Motor neuron (in vitro differentiated cells): ENCODE measurements around the gene ZBTB4. TPM values are rescaled to one million over a fixed set of nuclear protein-coding genes. Genes with fewer than 3 reads are reported as not detected.

Experiments
- ATAC-seq, 8 experiments: fragments of 200-7000 bp; cut with Tn5 transposase; replicated peaks in 6 of 8; 2 replicates each; pipeline ENCODE4 v1.8.0; 2021; ENCODE audit warnings: mild to moderate bottlenecking in 8 of 8, moderate library complexity in 8 of 8
- H3K27ac ChIP-seq, 2 donors: fragments of 250-450 bp; sonication (Bioruptor Pico); 2 replicates each; pipeline ENCODE4 v1.9.0; 2021; ENCODE audit warnings: antibody characterized with exemption in 2 of 2, mild to moderate bottlenecking in 2 of 2, moderate library complexity in 1 of 2
- H3K4me1 ChIP-seq, 2 donors: fragments of 250-450 bp; sonication (Bioruptor Pico); replicated peaks in 1 of 2; 2 replicates each; pipeline ENCODE4 v1.6.1; 2021; ENCODE audit warnings: antibody characterized with exemption in 2 of 2, mild to moderate bottlenecking in 2 of 2, moderate library complexity in 1 of 2
- H3K4me3 ChIP-seq, 5 donors: fragments of 250-450 bp; sonication (Bioruptor Pico); 2 replicates each; pipeline ENCODE4 v1.9.0; 2021; ENCODE audit warnings: antibody characterized with exemption in 5 of 5, mild to moderate bottlenecking in 5 of 5, moderate library complexity in 4 of 5
- WGBS, 10 experiments: fragments of 450-650 bp; shearing (Covaris generic); methylation state at CpG; one replicate each; pipeline ENCODE4 v1.0.0; 2022; 5-methylcytosine and 5-hydroxymethylcytosine counted together
- in situ Hi-C, 9 experiments: fragments of 400-800 bp; cut with MboI; loops; one replicate each; pipeline ENCODE4 v1.15.0; 2021; ENCODE audit warnings: low sequenced_read_pairs in 9 of 9, low pct_unique_long_range_greater_than_20kb in 2 of 9; ENCODE audit not compliant: unreplicated experiment in 9 of 9
- total RNA-seq, 8 experiments: library from RNA; unstranded; fragments of 300-600 nt; gene quantifications; 2 replicates each; pipeline versions ENCODE4 v1.2.3 to v1.2.4, GENCODE V29; 2022

Gene ZBTB4
- total RNA-seq, 8 experiments from 2014 or later, result 9.8 to 36.2 (median 13.4) TPM

GRCh38 chr17:7428557-7428956 lies 50.9 kb downstream of the ZBTB4 start, which contains the start of gene SPEM3:
Gene SPEM3, plus strand, starts transcription at chr17:7428857. Its CDS starts 46 bp downstream, at chr17:7428903.
- 17 to 67% (median 46%) methylated on average over 1 to 3 of the region's 5 CpGs; no CpG with 5 or more reads in 2 of the 10 experiments for WGBS, 10 experiments
- in situ Hi-C loops, result no loop called here

DNA sequence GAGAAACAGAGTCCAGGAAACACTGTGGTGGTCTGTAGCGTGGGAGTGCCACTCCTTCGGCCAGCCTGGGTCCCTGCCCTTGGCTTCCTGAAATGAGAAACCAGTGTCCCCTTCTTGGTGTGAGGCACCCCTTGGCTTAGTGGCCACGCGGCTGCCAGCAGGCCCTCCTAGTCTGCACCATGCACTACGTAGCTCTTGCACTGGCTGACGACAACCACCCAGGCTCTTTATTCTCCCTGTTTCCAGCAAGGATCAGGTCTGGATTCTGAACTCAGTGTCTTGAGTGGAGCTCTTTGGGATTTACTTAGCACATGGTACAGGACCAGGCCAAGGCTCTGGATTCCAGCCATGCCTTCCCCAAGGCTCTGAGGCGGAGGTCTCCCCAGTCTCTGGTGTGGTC lies 51.9 kb downstream of the ZBTB4 start:
- no peak overlapping the region for H3K27ac ChIP-seq
- no peak for ATAC-seq
- in situ Hi-C loops, result no loop called here
- WGBS, 10 experiments, result 60 to 100% (median 81%) methylated on average over 1 to 3 of the region's 7 CpGs; no CpG with 5 or more reads in 6 of the 10 experiments
- peaks cover 0 to 5% of the 10 kb centered on the region in 2 donors for H3K4me1 ChIP-seq
- no peak overlapping the region for H3K4me3 ChIP-seq

More at GRCh38 chr17:7428557-7428956, 50.9 kb downstream of the ZBTB4 start, which contains the start of gene SPEM3:
- Histone ChIP-seq H3K27ac (no peak within 1 kb of the TSS), H3K4me3 (no peak within 1 kb of the TSS), H3K4me1 (peaks cover 0 to 4% of the 10 kb centered on the region in 2 donors)
- no peak for ATAC-seq

GRCh38 chr17:7426896-7427489 lies 52.4 kb downstream of the ZBTB4 start:
- Histone ChIP-seq H3K4me3 (no peak overlapping the region), H3K4me1 (peaks cover 0 to 5% of the 10 kb centered on the region in 2 donors), H3K27ac (no peak overlapping the region)
- peak in 3 of 8 experiments; percentile 9 to 13 (median 12) for ATAC-seq
- 30 to 97% (median 89%) methylated on average over 1 to 5 of the region's 29 CpGs; no CpG with 5 or more reads in 5 of the 10 experiments for WGBS, 10 experiments
- in situ Hi-C loops, result no loop called here

DNA sequence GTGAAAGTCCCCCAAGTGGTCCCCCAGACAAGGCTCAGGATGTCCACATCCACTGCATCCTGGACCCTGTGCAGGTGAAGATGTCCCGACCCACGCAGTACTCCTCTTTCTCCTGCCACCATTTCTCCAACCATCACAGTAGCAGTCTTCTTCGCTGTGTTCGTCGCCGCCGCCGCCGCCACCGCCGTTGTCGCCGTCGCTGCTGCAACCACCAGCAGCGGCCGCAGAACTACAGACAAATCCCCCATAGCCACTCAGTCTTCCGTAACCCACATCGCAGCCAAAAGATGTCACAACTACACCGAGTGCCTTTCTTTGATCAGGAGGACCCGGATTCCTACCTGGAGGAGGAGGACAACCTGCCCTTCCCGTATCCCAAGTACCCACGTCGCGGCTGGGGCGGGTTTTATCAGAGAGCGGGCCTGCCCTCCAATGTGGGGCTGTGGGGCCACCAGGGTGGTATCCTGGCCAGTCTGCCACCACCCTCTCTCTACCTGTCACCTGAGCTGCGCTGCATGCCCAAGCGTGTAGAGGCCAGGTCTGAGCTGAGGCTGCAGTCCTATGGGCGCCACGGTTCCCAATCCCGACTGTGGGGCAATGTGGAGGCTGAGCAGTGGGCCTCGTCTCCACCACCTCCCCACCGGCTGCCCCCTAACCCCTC lies 53.1 kb downstream of the ZBTB4 start:
- Histone ChIP-seq H3K4me3 (no peak overlapping the region), H3K27ac (no peak overlapping the region), H3K4me1 (peaks cover 0 to 5% of the 10 kb centered on the region in 2 donors)
- WGBS, 10 experiments, result 86 to 100% (median 93%) methylated on average over 6 to 16 of the region's 33 CpGs; no CpG with 5 or more reads in 6 of the 10 experiments
- in situ Hi-C loops, result no loop called here
- peak in 2 of 8 experiments; percentile 11 to 12 for ATAC-seq

DNA sequence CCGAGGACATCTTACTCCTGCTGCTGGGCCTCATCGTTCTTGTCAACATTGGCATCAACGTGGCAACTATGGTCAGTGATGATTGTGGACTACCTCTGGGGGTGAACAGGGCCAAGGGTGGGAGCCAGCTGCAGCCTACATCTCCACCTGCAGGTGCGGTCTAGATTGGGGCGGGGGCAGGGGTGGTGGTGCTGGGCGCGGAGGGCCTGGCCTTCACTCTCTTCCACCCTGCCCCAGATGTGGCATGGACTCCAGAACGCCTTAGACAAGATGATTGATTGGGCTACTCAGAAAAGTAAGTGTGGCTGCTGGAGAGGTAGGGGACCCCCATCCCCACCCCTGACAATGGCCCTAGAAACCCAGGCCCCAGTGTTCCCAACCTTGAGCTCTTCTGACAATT lies 53.7 kb downstream of the ZBTB4 start:
- Histone ChIP-seq H3K4me1 (peaks cover under 1 to 10% of the 10 kb centered on the region in 2 donors), H3K4me3 (no peak overlapping the region), H3K27ac (no peak overlapping the region)
- in situ Hi-C loops, result no loop called here
- ATAC-seq, result no peak
- 80 to 100% (median 100%) methylated on average over 1 to 2 of the region's 8 CpGs; no CpG with 5 or more reads in 7 of the 10 experiments for whole genome bisulfite sequencing, 10 experiments

DNA sequence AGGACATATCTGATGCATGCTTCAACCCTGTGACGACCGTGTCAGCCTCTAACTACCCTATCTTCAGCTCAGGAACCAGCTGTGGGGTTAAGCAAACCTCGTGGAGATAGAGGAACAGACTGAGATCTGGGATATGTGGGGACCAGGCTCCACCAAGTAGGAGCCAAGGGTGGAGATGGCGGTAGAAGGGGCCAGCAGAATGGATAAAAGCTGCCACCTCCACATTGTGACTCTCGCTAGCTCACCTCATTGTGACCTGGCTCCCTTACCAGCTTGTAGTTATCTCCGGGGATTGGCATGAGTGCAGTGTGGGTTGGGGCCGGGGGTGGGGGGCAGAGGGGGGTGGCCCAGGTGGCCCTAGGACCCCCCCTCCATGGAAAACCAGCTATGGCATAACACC lies 54.1 kb downstream of the ZBTB4 start, which contains the start of gene SPEM2:
TSS of gene SPEM2 (plus strand) at position 301 of the 400 bp plus-strand sequence. CDS start at position 374, 73 bp downstream.
- peaks cover 5 to 14% of the 10 kb centered on the region in 2 donors for H3K4me1 ChIP-seq
- H3K4me3 ChIP-seq, result no peak within 1 kb of the TSS
- in situ Hi-C loops, result no loop called here
- no peak for ATAC-seq
- WGBS, 10 experiments, result 73 to 100% (median 88%) methylated on average over 2 to 3 of the region's 7 CpGs; no CpG with 5 or more reads in 6 of the 10 experiments
- H3K27ac ChIP-seq, result no peak within 1 kb of the TSS

DNA sequence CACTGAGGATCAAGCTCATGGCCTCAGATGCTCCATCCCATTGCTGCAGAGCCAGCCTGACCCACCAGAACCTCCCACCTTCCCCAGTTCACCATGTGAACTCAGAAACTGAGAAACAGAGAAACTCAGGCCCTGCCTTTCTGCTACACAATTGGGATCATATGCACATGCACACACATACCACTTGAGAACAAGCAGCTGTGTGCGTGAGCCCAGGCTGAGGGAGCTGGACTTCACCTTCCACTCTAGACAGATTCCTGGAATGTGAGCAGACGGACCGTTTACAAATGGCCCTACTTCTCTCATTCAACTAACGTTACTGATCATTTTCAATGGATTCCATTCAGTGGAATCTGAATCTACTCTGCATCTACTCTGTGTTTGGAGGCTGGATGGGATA lies 55.8 kb downstream of the ZBTB4 start:
- no peak overlapping the region for H3K4me3 ChIP-seq
- WGBS, 10 experiments, result 59 to 90% (median 76%) methylated on average over 3 of the region's 4 CpGs; no CpG with 5 or more reads in 7 of the 10 experiments
- ATAC-seq, result peak in 2 of 8 experiments; percentile 6 to 45
- in situ Hi-C loops, result no loop called here
- H3K27ac ChIP-seq, result no peak overlapping the region
- H3K4me1 ChIP-seq, result peaks cover 21 to 31% of the 10 kb centered on the region in 2 donors

- WGBS, 10 experiments, result 90% methylated on average over 4 of the region's 16 CpGs; no CpG with 5 or more reads in 9 of the 10 experiments
- ATAC-seq, result peak in 2 of 8 experiments; percentile 4 to 10
- H3K4me1 ChIP-seq, result peaks cover 27 to 37% of the 10 kb centered on the region in 2 donors
- no peak overlapping the region for H3K27ac ChIP-seq
- H3K4me3 ChIP-seq, result no peak overlapping the region
- in situ Hi-C loops, result no loop called here
These were observed 58.2 kb downstream of the ZBTB4 start for GRCh38 chr17:7421186-7421585.

- no peak within 1 kb of the TSS for H3K4me3 ChIP-seq
- in situ Hi-C loops, result no loop called here
- peak within 1 kb of the TSS; percentile 31 to 73 for H3K27ac ChIP-seq
- H3K4me1 ChIP-seq, result peaks cover 27 to 37% of the 10 kb centered on the region in 2 donors
- peak in 5 of 8 experiments; percentile 34 to 67 (median 51) for ATAC-seq
- 0 to 60% (median 18%) methylated on average over 1 to 7 of the region's 17 CpGs; no CpG with 5 or more reads in 5 of the 10 experiments for WGBS, 10 experiments
These were observed 59.4 kb downstream of the ZBTB4 start, which contains the start of gene SPEM1 for GRCh38 chr17:7419819-7420610. Gene SPEM1, plus strand, starts transcription at chr17:7420324. Its CDS starts 61 bp downstream, at chr17:7420385.

GRCh38 chr17:7418472-7419152 lies 60.8 kb downstream of the ZBTB4 start:
- no peak overlapping the region for H3K4me3 ChIP-seq
- 0 to 80% (median 50%) methylated on average over 1 to 3 of the region's 18 CpGs; no CpG with 5 or more reads in 6 of the 10 experiments for WGBS, 10 experiments
- in situ Hi-C loops, result no loop called here
- ATAC-seq, result no peak
- peaks cover 27 to 33% of the 10 kb centered on the region in 2 donors for H3K4me1 ChIP-seq
- peak overlapping the region in 1 of 2 donors; percentile 7 for H3K27ac ChIP-seq

- peak in 1 of 8 experiments; percentile 10 for ATAC-seq
- Histone ChIP-seq H3K4me1 (peaks cover 27 to 32% of the 10 kb centered on the region in 2 donors), H3K27ac (no peak overlapping the region), H3K4me3 (no peak overlapping the region)
- WGBS, 10 experiments, result 100% methylated on average over 1 to 3 of the region's 54 CpGs; no CpG with 5 or more reads in 8 of the 10 experiments
- in situ Hi-C loops, result no loop called here
These were observed 62.3 kb downstream of the ZBTB4 start for GRCh38 chr17:7417056-7417655.

DNA sequence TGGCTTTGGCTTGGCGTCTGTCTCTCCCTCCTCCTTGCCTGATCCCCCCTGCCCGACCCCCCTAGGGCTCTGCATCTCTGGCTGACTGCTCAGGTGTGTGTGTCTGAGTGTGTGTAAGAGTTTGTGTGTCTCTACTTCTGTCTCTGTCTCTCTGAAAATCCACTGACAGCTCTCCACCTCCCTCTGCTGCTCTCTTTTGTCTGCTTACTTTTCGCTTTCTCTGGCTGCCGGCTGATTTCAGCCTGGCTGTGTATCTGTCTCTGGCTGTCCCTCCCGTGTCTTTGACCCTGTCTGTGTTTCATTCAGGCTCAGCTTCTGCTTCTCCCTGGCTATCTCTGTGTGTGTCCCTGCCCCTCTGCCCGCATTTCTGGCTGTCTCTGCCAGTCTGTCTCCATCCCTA lies 63.1 kb downstream of the ZBTB4 start:
- H3K4me1 ChIP-seq, result peaks cover 27 to 32% of the 10 kb centered on the region in 2 donors
- no peak for ATAC-seq
- no peak overlapping the region for H3K4me3 ChIP-seq
- 53 to 80% (median 68%) methylated on average over 1 to 4 of the region's 6 CpGs; no CpG with 5 or more reads in 5 of the 10 experiments for WGBS, 10 experiments
- H3K27ac ChIP-seq, result no peak overlapping the region
- in situ Hi-C loops, result no loop called here
